K562 (cell line): ENCODE results near the gene UCP3. TPM values are rescaled to one million over a fixed set of nuclear protein-coding genes. Genes with fewer than 3 reads are reported as not detected.

Experiments
- ATAC-seq: fragments of 200-7000 bp; cut with Tn5 transposase; 3 replicates; pipeline ENCODE4 v1.9.1; 2020; ENCODE audit warnings: moderate library complexity
- BruUV-seq: library from RNA; stranded (reverse); fragments of 400-500 nt; replicated peaks from 2 replicates; lab custom pipeline; 2021; lab: Mats Ljungman, UMichigan
- CTCF ChIA-PET: fragments of 300-600 bp; formaldehyde crosslinking; extraction: SDS; loops from one replicate; lab custom pipeline; 2021; ENCODE audit warnings: low intra/inter-chr PET ratio; lab: Yijun Ruan, JAX
- POLR2A ChIA-PET: fragments of 300-600, 350-650 bp; sonication (Branson Sonifier 250); formaldehyde crosslinking; extraction: SDS; loops from one replicate; lab custom pipeline; 2021; ENCODE audit warnings: antibody characterized with exemption, inconsistent platforms; lab: Yijun Ruan, JAX
- DNase-seq, 4 experiments: peaks; one replicate each; pipeline versions ENCODE4 v3.0.0 to v3.0.0-alpha.2; 2011 to 2018; ENCODE audit warnings: low spot score in 3 of 4, mixed read lengths in 3 of 4; ENCODE audit errors: extremely low read depth in 1 of 4
- FAIRE-seq: peaks from 2 replicates; lab custom pipeline; 2011; peaks lifted over from hg19 to GRCh38; lab: Jason Lieb, UNC
- H2AFZ ChIP-seq: 2 replicates; pipeline ENCODE4 v1.6.0; 2011; ENCODE audit warnings: low read depth, low read length, control low read depth, inconsistent platforms
- H3K27ac ChIP-seq: fragments of 200-600 bp; 3 replicates; pipeline ENCODE4 v1.8.0; 2011; ENCODE audit warnings: low read depth, mild to moderate bottlenecking, control low read depth, inconsistent platforms, low read length, moderate library complexity, mixed read lengths; ENCODE audit errors: extremely low read depth
- H3K27me3 ChIP-seq, 2 experiments: fragments of 300-600 bp in 1 of 2; 2 replicates in 1 of 2; 3 replicates in 1 of 2; pipeline versions ENCODE4 v1.6.0 to v1.8.0; 2011; ENCODE audit warnings: inconsistent platforms in 2 of 2, low read length in 2 of 2, mild to moderate bottlenecking in 1 of 2, mixed read lengths in 1 of 2, moderate library complexity in 1 of 2; ENCODE audit not compliant: control insufficient read depth in 2 of 2, insufficient read depth in 2 of 2
- H3K36me3 ChIP-seq: fragments of 300-600 bp; 3 replicates; pipeline ENCODE4 v1.8.0; 2011; ENCODE audit warnings: mild to moderate bottlenecking, low read length, inconsistent platforms; ENCODE audit not compliant: control insufficient read depth, insufficient read depth
- H3K4me1 ChIP-seq, 2 experiments: fragments of 200-600 bp in 1 of 2; replicated peaks in 1 of 2; 2 replicates in 1 of 2; 3 replicates in 1 of 2; pipeline versions ENCODE4 v1.5.1 to v1.8.0; 2011; ENCODE audit warnings: inconsistent platforms in 2 of 2, low read length in 2 of 2, mild to moderate bottlenecking in 1 of 2, mixed read lengths in 1 of 2, moderate library complexity in 1 of 2; ENCODE audit not compliant: control insufficient read depth in 2 of 2, insufficient read depth in 2 of 2
- H3K4me2 ChIP-seq: 2 replicates; pipeline ENCODE4 v1.6.1; 2011; ENCODE audit warnings: low read length, control low read depth, inconsistent platforms, mixed read lengths; ENCODE audit not compliant: insufficient read depth
- H3K4me3 ChIP-seq: fragments of 200-600 bp; sonication (generic), shearing (Covaris generic); 2 replicates; pipeline ENCODE4 v1.5.1; 2016; ENCODE audit warnings: control low read depth, inconsistent platforms
- H3K79me2 ChIP-seq: fragments of 200-600 bp; 3 replicates; pipeline ENCODE4 v1.8.0; 2011; ENCODE audit warnings: low read length, inconsistent platforms; ENCODE audit not compliant: control insufficient read depth, insufficient read depth
- H3K9ac ChIP-seq, 2 experiments: 2 replicates each; pipeline versions ENCODE4 v1.6.0 to v1.6.1; 2011; ENCODE audit warnings: low read depth in 2 of 2, low read length in 2 of 2, control low read depth in 1 of 2, inconsistent platforms in 1 of 2, mild to moderate bottlenecking in 1 of 2, mixed read lengths in 1 of 2; ENCODE audit not compliant: insufficient read depth in 1 of 2
- H3K9me1 ChIP-seq: one replicate; pipeline ENCODE4 v1.6.0; 2011; ENCODE audit warnings: inconsistent platforms, mild to moderate bottlenecking, low read length, moderate library complexity; ENCODE audit not compliant: control insufficient read depth, insufficient read depth
- H3K9me3 ChIP-seq: replicated peaks from 2 replicates; pipeline ENCODE4 v1.5.1; 2011; ENCODE audit warnings: low read depth, low read length, inconsistent platforms; ENCODE audit not compliant: control insufficient read depth, insufficient read depth
- H4K20me1 ChIP-seq: replicated peaks from 2 replicates; pipeline ENCODE4 v1.6.1; 2011; ENCODE audit warnings: low read length, inconsistent platforms, mixed read lengths; ENCODE audit not compliant: control insufficient read depth, insufficient read depth
- BCLAF1 ChIP-seq, 2 experiments: fragments of 450-650 bp in 1 of 2; IDR thresholded peaks; 2 replicates each; pipeline ENCODE4 v1.6.1; 2011 to 2017; ENCODE audit warnings: low read depth in 2 of 2, antibody characterized with exemption in 1 of 2, borderline replicate concordance in 1 of 2, low read length in 1 of 2, mild to moderate bottlenecking in 1 of 2, mixed read lengths in 1 of 2; ENCODE audit not compliant: control insufficient read depth in 1 of 2
- COPS2 ChIP-seq: fragments of 450-650 bp; conservative IDR thresholded peaks from 2 replicates; pipeline ENCODE4 v1.6.1; 2016; ENCODE audit warnings: mild to moderate bottlenecking, moderate library complexity
- HMGXB4 ChIP-seq: sonication (generic); formaldehyde crosslinking; IDR thresholded peaks from 2 replicates; pipeline ENCODE4 v1.8.1; 2023; ENCODE audit warnings: mild to moderate bottlenecking, missing genetic modification reagents
- JUND ChIP-seq, 2 experiments: IDR thresholded peaks; 2 replicates in 1 of 2; 3 replicates in 1 of 2; pipeline ENCODE4 v1.6.1; 2011; ENCODE audit warnings: borderline replicate concordance in 2 of 2, low read depth in 2 of 2, low read length in 2 of 2, improper control_type of control experiment in 1 of 2, missing biosample characterization in 1 of 2, missing genetic modification characterization in 1 of 2, missing genetic modification reagents in 1 of 2
- POLR2AphosphoS5 ChIP-seq: IDR thresholded peaks from 2 replicates; pipeline ENCODE4 v1.6.1; 2011; ENCODE audit warnings: mild to moderate bottlenecking, low read depth, low read length, moderate library complexity; ENCODE audit not compliant: control insufficient read depth, insufficient read depth
- SNIP1 ChIP-seq: fragments of 450-650 bp; IDR thresholded peaks from 2 replicates; pipeline ENCODE4 v1.7.1; 2017; ENCODE audit warnings: low read depth, mild to moderate bottlenecking
- SRSF7 ChIP-seq: fragments of 200-400 bp; formaldehyde crosslinking; optimal IDR thresholded peaks from 2 replicates; pipeline ENCODE3; 2017; ENCODE audit warnings: mild to moderate bottlenecking, low read depth, low read length
- TARDBP ChIP-seq: fragments of 450-650 bp; IDR thresholded peaks from 2 replicates; pipeline ENCODE4 v1.6.1; 2016
- TCF7L2 ChIP-seq: fragments of 150-350 bp; IDR thresholded peaks from 2 replicates; pipeline ENCODE4 v1.6.1; 2016; ENCODE audit warnings: low read depth, mild to moderate bottlenecking, low read length, moderate library complexity
- UBTF ChIP-seq, 2 experiments: IDR thresholded peaks; 2 replicates each; pipeline ENCODE4 v1.6.1; 2012; ENCODE audit warnings: improper control_type of control experiment in 2 of 2, low read depth in 2 of 2, low read length in 2 of 2, borderline replicate concordance in 1 of 2
- WHSC1 ChIP-seq: IDR thresholded peaks from one replicate; pipeline ENCODE4 v1.6.1; 2012; ENCODE audit warnings: low read length, control low read depth, inconsistent platforms
- WGBS: fragments of 100-300 bp; shearing (Covaris generic); methylation state at CpG from one replicate; pipeline ENCODE4 v1.1.6; 2016; ENCODE audit warnings: low coverage, mixed read lengths; ENCODE audit not compliant: insufficient coverage; ENCODE audit errors: missing lambda C conversion rate; 5-methylcytosine and 5-hydroxymethylcytosine counted together
- in situ Hi-C: fragments of 300-500 bp; cut with MboI; formaldehyde crosslinking; loops from 4 replicates; pipeline ENCODE4 v1.15.0; 2018; ENCODE audit warnings: inconsistent platforms, mixed read lengths
- intact Hi-C: fragments of 100-400 bp; cut with micrococcal nuclease; formaldehyde crosslinking; loops from 2 replicates; pipeline ENCODE4 v1.14.2; 2022
- polyA plus RNA-seq, 8 experiments: library from polyadenylated mRNA; depleted of rRNA in 4 of 8; stranded (reverse) in 5 of 8; unstranded in 3 of 8; fragments of >200 nt; fragmentation: Nextera tagmentation in 2 of 8; fragmentation: Illumina TruSeq in 1 of 8; extraction: Ambion mirVana in 2 of 8; extraction: Trizol in 1 of 8; gene quantifications; 2 replicates each; pipeline versions ENCODE4 v1.2.1 to v1.2.3, GENCODE V29; 2011 to 2014; ENCODE audit warnings: inconsistent platforms in 1 of 8, missing spikeins in 1 of 8
- total RNA-seq, 7 experiments: library from RNA; depleted of rRNA in 6 of 7; stranded (reverse); fragments of >200 nt in 6 of 7; fragmentation: Illumina TruSeq in 2 of 7; extraction: Trizol in 2 of 7; gene quantifications; 2 replicates each; pipeline versions ENCODE4 v1.2.1 to v1.2.3, GENCODE V29; 2011 to 2021; ENCODE audit warnings: low replicate concordance in 1 of 7
- TF ChIP-seq, protein P1 (sequence below): sonication (generic); formaldehyde crosslinking; IDR thresholded peaks from 2 replicates; pipeline ENCODE4 v1.8.1; 2022; ENCODE audit warnings: missing genetic modification reagents

UCP3 gene
- total and polyA plus RNA-seq, 9 of the 15 experiments (the other 6 are each of a cell fraction or from before 2014, with no cell fraction given): 0.05 to 0.65 (median 0.25) TPM; not detected in 2

DNA sequence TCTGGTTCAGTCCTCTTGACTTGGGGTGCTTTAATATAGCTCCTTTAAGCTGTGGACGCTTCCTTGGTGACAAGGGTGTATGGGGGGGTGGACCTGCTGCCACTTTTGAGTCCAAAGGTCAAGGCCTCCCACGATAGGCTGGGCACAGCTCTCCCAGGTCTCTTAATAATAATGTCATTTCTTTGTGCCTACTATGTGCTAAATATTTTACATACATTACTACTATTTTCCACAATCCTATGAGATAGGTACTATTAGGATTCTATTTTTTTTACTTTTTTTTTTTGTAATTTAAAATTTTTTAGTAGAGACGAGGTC is 304 bp upstream of the UCP3 start:
- Histone ChIP-seq H3K27ac (no peak overlapping the region), H3K36me3 (no peaks in the 10 kb centered on the region), H3K79me2 (no peaks in the 10 kb centered on the region), H2AFZ (no peak overlapping the region; the same call in 1 of the 2 replicates), H3K4me3 (no peak overlapping the region), H3K4me2 (no peak overlapping the region), H3K9ac (peak overlapping the region in 1 of 2 experiments; percentile 26; a peak in 1 of 4 replicates), H3K9me1 (peaks cover 5% of the 10 kb centered on the region), H3K4me1 (peaks cover 56 to 65% of the 10 kb centered on the region in 2 experiments), H3K27me3 (no peaks in the 10 kb centered on the region), H3K9me3 (no peaks in the 10 kb centered on the region), H4K20me1 (no peaks in the 10 kb centered on the region)
- TF ChIP-seq JUND (IDR thresholded peaks at IDR 0.05; ENCODE audit: borderline replicate concordance, low read depth, low read length) (no peak), JUND (tag; IDR thresholded peaks at IDR 0.05; ENCODE audit: borderline replicate concordance, low read depth, low read length) (no peak), BCLAF1 (IDR thresholded peaks at IDR 0.05; ENCODE audit: borderline replicate concordance in 1 of 2, control insufficient read depth in 1 of 2, low read depth in 2 of 2, low read length in 1 of 2) (no peak), UBTF (IDR thresholded peaks at IDR 0.05; ENCODE audit: borderline replicate concordance in 1 of 2, low read depth in 2 of 2, low read length in 2 of 2) (no peak), HMGXB4 (CRISPR knock-in tag) (no peak), TARDBP (no peak), SNIP1 (no peak), SRSF7 (no peak), TCF7L2 (no peak), WHSC1 (no peak), POLR2AphosphoS5 (no peak), COPS2 (no peak)
- TF ChIP-seq, protein P1, sequence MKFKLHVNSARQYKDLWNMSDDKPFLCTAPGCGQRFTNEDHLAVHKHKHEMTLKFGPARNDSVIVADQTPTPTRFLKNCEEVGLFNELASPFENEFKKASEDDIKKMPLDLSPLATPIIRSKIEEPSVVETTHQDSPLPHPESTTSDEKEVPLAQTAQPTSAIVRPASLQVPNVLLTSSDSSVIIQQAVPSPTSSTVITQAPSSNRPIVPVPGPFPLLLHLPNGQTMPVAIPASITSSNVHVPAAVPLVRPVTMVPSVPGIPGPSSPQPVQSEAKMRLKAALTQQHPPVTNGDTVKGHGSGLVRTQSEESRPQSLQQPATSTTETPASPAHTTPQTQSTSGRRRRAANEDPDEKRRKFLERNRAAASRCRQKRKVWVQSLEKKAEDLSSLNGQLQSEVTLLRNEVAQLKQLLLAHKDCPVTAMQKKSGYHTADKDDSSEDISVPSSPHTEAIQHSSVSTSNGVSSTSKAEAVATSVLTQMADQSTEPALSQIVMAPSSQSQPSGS: no peak
- intact Hi-C loops: no loop called here
- in situ Hi-C loops: no loop called here
- CTCF ChIA-PET: no interaction called here
- no TSS peak for BruUV-seq
- POLR2A ChIA-PET: interaction anchor here (0.7 kb wide), 1 partner anchor 634 kb away, joined by 3 read pairs; no protein-coding TSS in a partner anchor
- 66% methylated on average over 3 of the region's 3 CpGs for WGBS
- DNase-seq (no peak), FAIRE-seq (no peak), ATAC-seq (no peak)
